ENCODE results near the gene NKTR. TPM values are rescaled to one million over a fixed set of nuclear protein-coding genes. Genes with fewer than 3 reads are reported as not detected.
A peak's percentile ranks its signal among the peaks of the same experiment; 100 is the strongest.

NKTR gene
- total RNA-seq, 1 experiment from 2014 or later: 89.3 TPM

DNA sequence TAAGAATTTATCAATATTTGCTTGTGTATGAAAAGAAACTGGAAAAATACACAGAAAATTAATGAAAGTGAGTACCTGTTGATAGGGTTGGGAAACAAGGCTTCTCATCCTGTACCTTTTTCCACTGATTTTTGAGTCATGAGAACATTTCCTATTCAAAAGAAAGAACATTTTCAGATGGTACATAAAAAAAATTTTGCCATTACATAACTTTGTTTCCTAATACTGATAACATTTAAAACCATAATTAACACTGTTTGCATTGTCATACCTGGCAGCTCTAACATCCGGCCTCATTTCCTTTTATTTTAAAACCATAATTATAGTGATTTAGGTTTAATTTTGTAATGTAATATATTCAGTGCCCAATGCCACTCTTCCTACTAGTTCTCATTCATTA, 11.7 kb downstream of the NKTR start (continued):
- TF ChIP-seq, protein P1, sequence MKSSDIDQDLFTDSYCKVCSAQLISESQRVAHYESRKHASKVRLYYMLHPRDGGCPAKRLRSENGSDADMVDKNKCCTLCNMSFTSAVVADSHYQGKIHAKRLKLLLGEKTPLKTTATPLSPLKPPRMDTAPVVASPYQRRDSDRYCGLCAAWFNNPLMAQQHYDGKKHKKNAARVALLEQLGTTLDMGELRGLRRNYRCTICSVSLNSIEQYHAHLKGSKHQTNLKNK (CRISPR knock-in tag; IDR thresholded peaks at IDR 0.05): no peak
- TF ChIP-seq, protein P2, sequence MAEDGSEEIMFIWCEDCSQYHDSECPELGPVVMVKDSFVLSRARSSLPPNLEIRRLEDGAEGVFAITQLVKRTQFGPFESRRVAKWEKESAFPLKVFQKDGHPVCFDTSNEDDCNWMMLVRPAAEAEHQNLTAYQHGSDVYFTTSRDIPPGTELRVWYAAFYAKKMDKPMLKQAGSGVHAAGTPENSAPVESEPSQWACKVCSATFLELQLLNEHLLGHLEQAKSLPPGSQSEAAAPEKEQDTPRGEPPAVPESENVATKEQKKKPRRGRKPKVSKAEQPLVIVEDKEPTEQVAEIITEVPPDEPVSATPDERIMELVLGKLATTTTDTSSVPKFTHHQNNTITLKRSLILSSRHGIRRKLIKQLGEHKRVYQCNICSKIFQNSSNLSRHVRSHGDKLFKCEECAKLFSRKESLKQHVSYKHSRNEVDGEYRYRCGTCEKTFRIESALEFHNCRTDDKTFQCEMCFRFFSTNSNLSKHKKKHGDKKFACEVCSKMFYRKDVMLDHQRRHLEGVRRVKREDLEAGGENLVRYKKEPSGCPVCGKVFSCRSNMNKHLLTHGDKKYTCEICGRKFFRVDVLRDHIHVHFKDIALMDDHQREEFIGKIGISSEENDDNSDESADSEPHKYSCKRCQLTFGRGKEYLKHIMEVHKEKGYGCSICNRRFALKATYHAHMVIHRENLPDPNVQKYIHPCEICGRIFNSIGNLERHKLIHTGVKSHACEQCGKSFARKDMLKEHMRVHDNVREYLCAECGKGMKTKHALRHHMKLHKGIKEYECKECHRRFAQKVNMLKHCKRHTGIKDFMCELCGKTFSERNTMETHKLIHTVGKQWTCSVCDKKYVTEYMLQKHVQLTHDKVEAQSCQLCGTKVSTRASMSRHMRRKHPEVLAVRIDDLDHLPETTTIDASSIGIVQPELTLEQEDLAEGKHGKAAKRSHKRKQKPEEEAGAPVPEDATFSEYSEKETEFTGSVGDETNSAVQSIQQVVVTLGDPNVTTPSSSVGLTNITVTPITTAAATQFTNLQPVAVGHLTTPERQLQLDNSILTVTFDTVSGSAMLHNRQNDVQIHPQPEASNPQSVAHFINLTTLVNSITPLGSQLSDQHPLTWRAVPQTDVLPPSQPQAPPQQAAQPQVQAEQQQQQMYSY (CRISPR knock-in tag; IDR thresholded peaks at IDR 0.05): no peak

DNA sequence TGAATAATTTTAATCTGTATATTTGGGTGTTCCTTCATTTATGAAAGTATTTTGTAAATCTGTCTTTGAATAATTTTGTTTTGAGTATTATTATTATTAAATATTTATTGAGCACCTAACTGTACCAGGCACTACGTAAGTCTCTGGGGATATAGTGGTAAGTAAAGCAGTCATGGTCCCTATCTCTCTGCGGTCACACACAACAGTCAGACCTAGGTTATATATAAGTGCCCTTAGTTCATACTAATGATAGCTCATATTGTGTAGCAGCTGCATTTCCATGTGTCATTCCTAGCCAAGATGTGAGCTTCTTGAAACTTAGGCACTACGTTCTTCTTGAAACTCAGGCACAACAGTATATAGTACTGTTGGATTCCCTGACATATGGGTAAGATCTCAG, 12.4 kb downstream of the NKTR start:
- DNase-seq (ENCODE audit: low spot score): no peak
- ATAC-seq: no peak
- no peak for TF ChIP-seq TEAD4 (CRISPR knock-in tag; IDR thresholded peaks at IDR 0.05)
- TF ChIP-seq ZBTB21 (CRISPR knock-in tag; IDR thresholded peaks at IDR 0.05; ENCODE audit: borderline replicate concordance): no peak
- no peak for TF ChIP-seq ETV6 (CRISPR knock-in tag; IDR thresholded peaks at IDR 0.05)
- POLR2A ChIA-PET: interaction anchor here (1.0 kb wide), 1 partner anchor 13 kb away, joined by 3 read pairs; the partner anchor contains the start of gene NKTR
- peaks cover 11% of the 10 kb centered on the region for H3K36me3 Mint-ChIP-seq
- H3K4me3 Mint-ChIP-seq: no peak overlapping the region
- CTCF ChIA-PET: interaction anchor here (0.6 to 2.1 kb wide), 11 partner anchors 10 to 142 kb away, joined by 3 to 17 read pairs (median 5); partner anchors contain the start of genes NKTR, SEC22C and SS18L2
- peak overlapping the region; percentile 17; the same call in 1 of the 2 replicates for H3K27ac Mint-ChIP-seq
- no peaks in the 10 kb centered on the region for H3K9me3 Mint-ChIP-seq
- peaks cover 18% of the 10 kb centered on the region for H3K4me1 Mint-ChIP-seq
- no peaks in the 10 kb centered on the region for H3K27me3 Mint-ChIP-seq (ENCODE audit: low read depth)

DNA sequence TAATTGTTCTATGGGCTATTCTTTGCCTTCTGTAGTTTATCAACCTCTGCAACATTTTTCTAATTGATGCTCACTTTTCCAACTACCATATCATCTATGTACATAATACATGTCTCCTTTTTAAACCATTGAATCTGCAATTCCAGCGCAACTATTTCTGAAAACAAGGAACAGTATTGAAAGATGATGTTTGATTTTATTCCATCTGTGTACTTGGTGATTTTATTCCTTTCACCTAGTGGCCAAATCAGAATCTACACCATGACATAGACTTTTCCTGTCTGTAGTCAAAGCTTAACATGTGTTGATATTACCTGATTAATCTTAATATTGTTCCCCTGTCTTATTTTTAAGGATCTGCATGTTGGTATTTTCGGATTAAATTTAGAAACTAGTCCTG, 13.0 kb downstream of the NKTR start:
- ChIA-PET POLR2A (interaction anchor here (1.0 kb wide), 1 partner anchor 13 kb away, joined by 3 read pairs; the partner anchor contains the start of gene NKTR), CTCF (interaction anchor here (0.6 to 2.1 kb wide), 15 partner anchors 10 to 142 kb away, joined by 3 to 17 read pairs (median 4); partner anchors contain the start of genes NKTR, SEC22C and SS18L2)
- H3K4me3 Mint-ChIP-seq: no peak overlapping the region
- H3K27me3 Mint-ChIP-seq (ENCODE audit: low read depth): no peaks in the 10 kb centered on the region
- DNase-seq (ENCODE audit: low spot score) (no peak), ATAC-seq (peak; percentile 39; the same call in 1 of the 2 replicates)
- H3K9me3 Mint-ChIP-seq: no peaks in the 10 kb centered on the region
- H3K36me3 Mint-ChIP-seq: peaks cover 12% of the 10 kb centered on the region
- TF ChIP-seq, protein P3, sequence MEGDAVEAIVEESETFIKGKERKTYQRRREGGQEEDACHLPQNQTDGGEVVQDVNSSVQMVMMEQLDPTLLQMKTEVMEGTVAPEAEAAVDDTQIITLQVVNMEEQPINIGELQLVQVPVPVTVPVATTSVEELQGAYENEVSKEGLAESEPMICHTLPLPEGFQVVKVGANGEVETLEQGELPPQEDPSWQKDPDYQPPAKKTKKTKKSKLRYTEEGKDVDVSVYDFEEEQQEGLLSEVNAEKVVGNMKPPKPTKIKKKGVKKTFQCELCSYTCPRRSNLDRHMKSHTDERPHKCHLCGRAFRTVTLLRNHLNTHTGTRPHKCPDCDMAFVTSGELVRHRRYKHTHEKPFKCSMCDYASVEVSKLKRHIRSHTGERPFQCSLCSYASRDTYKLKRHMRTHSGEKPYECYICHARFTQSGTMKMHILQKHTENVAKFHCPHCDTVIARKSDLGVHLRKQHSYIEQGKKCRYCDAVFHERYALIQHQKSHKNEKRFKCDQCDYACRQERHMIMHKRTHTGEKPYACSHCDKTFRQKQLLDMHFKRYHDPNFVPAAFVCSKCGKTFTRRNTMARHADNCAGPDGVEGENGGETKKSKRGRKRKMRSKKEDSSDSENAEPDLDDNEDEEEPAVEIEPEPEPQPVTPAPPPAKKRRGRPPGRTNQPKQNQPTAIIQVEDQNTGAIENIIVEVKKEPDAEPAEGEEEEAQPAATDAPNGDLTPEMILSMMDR (IDR thresholded peaks at IDR 0.05): 0 out of 2 replicates have a peak, but pooled peaks have one; percentile 15
- TF ChIP-seq, protein P4, sequence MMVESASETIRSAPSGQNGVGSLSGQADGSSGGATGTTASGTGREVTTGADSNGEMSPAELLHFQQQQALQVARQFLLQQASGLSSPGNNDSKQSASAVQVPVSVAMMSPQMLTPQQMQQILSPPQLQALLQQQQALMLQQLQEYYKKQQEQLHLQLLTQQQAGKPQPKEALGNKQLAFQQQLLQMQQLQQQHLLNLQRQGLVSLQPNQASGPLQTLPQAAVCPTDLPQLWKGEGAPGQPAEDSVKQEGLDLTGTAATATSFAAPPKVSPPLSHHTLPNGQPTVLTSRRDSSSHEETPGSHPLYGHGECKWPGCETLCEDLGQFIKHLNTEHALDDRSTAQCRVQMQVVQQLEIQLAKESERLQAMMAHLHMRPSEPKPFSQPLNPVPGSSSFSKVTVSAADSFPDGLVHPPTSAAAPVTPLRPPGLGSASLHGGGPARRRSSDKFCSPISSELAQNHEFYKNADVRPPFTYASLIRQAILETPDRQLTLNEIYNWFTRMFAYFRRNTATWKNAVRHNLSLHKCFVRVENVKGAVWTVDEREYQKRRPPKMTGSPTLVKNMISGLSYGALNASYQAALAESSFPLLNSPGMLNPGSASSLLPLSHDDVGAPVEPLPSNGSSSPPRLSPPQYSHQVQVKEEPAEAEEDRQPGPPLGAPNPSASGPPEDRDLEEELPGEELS (CRISPR knock-in tag; IDR thresholded peaks at IDR 0.05): no peak
- H3K27ac Mint-ChIP-seq: peak overlapping the region; percentile 1; the same call in 1 of the 2 replicates
- H3K4me1 Mint-ChIP-seq: peaks cover 18% of the 10 kb centered on the region

DNA sequence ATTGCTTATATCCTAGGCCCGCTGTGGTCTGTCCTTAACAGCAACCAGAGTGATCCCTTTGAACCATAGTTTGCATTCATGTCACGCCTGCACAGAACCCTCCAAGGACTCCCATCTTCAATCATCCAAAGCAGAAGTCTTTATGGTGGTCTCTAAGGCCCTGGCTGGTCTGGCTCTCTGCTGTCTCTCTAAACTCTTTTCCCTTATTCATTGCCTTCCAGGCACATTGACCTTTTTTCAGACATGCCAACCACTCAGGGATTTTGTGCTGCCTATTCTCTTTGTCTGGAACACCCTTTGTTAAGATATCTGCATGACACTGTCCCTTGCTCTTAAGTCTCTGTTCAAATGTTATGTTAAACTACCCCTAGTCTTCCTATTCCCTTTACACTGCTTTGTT, 31.1 kb downstream of the NKTR start:
- peaks cover 26% of the 10 kb centered on the region for H3K4me1 Mint-ChIP-seq
- CTCF ChIA-PET: interaction anchor here (0.6 kb wide), 1 partner anchor 16 kb away, joined by 3 read pairs; no protein-coding TSS in a partner anchor
- H3K4me3 Mint-ChIP-seq: no peak overlapping the region
- POLR2A ChIA-PET: no interaction called here
- peaks cover 50% of the 10 kb centered on the region for H3K36me3 Mint-ChIP-seq
- ATAC-seq: peak; percentile 88
- no peaks in the 10 kb centered on the region for H3K27me3 Mint-ChIP-seq (ENCODE audit: low read depth)
- peak overlapping the region; percentile 93 for H3K27ac Mint-ChIP-seq
- H3K9me3 Mint-ChIP-seq: no peaks in the 10 kb centered on the region
- DNase-seq (ENCODE audit: low spot score): no peak
- TF ChIP-seq, protein P5, sequence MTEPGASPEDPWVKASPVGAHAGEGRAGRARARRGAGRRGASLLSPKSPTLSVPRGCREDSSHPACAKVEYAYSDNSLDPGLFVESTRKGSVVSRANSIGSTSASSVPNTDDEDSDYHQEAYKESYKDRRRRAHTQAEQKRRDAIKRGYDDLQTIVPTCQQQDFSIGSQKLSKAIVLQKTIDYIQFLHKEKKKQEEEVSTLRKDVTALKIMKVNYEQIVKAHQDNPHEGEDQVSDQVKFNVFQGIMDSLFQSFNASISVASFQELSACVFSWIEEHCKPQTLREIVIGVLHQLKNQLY (CRISPR knock-in tag; IDR thresholded peaks at IDR 0.05): no peak
- TF ChIP-seq, protein P6, sequence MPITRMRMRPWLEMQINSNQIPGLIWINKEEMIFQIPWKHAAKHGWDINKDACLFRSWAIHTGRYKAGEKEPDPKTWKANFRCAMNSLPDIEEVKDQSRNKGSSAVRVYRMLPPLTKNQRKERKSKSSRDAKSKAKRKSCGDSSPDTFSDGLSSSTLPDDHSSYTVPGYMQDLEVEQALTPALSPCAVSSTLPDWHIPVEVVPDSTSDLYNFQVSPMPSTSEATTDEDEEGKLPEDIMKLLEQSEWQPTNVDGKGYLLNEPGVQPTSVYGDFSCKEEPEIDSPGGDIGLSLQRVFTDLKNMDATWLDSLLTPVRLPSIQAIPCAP (CRISPR knock-in tag; IDR thresholded peaks at IDR 0.05): no peak
- TF ChIP-seq ATF1 (CRISPR knock-in tag; IDR thresholded peaks at IDR 0.05): no peak
- TF ChIP-seq, protein P7, sequence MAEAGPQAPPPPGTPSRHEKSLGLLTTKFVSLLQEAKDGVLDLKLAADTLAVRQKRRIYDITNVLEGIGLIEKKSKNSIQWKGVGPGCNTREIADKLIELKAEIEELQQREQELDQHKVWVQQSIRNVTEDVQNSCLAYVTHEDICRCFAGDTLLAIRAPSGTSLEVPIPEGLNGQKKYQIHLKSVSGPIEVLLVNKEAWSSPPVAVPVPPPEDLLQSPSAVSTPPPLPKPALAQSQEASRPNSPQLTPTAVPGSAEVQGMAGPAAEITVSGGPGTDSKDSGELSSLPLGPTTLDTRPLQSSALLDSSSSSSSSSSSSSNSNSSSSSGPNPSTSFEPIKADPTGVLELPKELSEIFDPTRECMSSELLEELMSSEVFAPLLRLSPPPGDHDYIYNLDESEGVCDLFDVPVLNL (CRISPR knock-in tag; IDR thresholded peaks at IDR 0.05; ENCODE audit: borderline replicate concordance, low read depth): no peak
- TF ChIP-seq, protein P8, sequence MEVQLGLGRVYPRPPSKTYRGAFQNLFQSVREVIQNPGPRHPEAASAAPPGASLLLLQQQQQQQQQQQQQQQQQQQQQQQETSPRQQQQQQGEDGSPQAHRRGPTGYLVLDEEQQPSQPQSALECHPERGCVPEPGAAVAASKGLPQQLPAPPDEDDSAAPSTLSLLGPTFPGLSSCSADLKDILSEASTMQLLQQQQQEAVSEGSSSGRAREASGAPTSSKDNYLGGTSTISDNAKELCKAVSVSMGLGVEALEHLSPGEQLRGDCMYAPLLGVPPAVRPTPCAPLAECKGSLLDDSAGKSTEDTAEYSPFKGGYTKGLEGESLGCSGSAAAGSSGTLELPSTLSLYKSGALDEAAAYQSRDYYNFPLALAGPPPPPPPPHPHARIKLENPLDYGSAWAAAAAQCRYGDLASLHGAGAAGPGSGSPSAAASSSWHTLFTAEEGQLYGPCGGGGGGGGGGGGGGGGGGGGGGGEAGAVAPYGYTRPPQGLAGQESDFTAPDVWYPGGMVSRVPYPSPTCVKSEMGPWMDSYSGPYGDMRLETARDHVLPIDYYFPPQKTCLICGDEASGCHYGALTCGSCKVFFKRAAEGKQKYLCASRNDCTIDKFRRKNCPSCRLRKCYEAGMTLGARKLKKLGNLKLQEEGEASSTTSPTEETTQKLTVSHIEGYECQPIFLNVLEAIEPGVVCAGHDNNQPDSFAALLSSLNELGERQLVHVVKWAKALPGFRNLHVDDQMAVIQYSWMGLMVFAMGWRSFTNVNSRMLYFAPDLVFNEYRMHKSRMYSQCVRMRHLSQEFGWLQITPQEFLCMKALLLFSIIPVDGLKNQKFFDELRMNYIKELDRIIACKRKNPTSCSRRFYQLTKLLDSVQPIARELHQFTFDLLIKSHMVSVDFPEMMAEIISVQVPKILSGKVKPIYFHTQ (CRISPR knock-in tag; IDR thresholded peaks at IDR 0.05): no peak
- no peak for TF ChIP-seq GABPB1 (CRISPR knock-in tag; IDR thresholded peaks at IDR 0.05)
- TF ChIP-seq SOX15 (CRISPR knock-in tag; IDR thresholded peaks at IDR 0.05): no peak
- no peak for TF ChIP-seq TEAD4 (CRISPR knock-in tag; IDR thresholded peaks at IDR 0.05)
- TF ChIP-seq ZNF671 (CRISPR knock-in tag; IDR thresholded peaks at IDR 0.05): no peak
